Endothelial cell of umbilical vein (primary cell): ENCODE results near the gene LYPD1. TPM values are rescaled to one million over a fixed set of nuclear protein-coding genes. Genes with fewer than 3 reads are reported as not detected.

ENCODE experiments used
- BruUV-seq: library from RNA; stranded (reverse); fragments of 400-500 nt; replicated peaks from 2 replicates; lab custom pipeline; 2021; lab: Mats Ljungman, UMichigan
- CTCF ChIA-PET: fragments of 300-600, 350-600 bp; sonication (Branson Sonifier 250); formaldehyde crosslinking; loops from one replicate; lab custom pipeline; 2021; ENCODE audit warnings: antibody characterized with exemption, inconsistent platforms; lab: Charles Lee
- POLR2A ChIA-PET: fragments of 300-600, 350-600 bp; sonication (Branson Sonifier 250); formaldehyde crosslinking; loops from one replicate; lab custom pipeline; 2021; ENCODE audit warnings: antibody characterized with exemption, inconsistent platforms; lab: Charles Lee
- DNase-seq: peaks from one replicate; pipeline ENCODE4 v3.0.0-alpha.2; 2011; ENCODE audit warnings: low read depth, low spot score
- FAIRE-seq: peaks from 2 replicates; lab custom pipeline; 2011; peaks lifted over from hg19 to GRCh38; lab: Jason Lieb, UNC
- H2AFZ ChIP-seq: 2 replicates; pipeline ENCODE4 v1.6.0; 2012; ENCODE audit warnings: low read depth, low read length, control low read depth, inconsistent platforms
- H3K27ac ChIP-seq: 2 replicates; pipeline ENCODE4 v1.5.1; 2011; ENCODE audit warnings: low read depth, mild to moderate bottlenecking, control low read depth, low read length, moderate library complexity; ENCODE audit not compliant: insufficient read depth
- H3K27me3 ChIP-seq, 2 experiments: 2 replicates each; pipeline versions ENCODE4 v1.6.0 to v1.6.1; 2011; ENCODE audit warnings: low read length in 2 of 2, mixed read lengths in 1 of 2; ENCODE audit not compliant: control insufficient read depth in 2 of 2, insufficient read depth in 2 of 2
- H3K36me3 ChIP-seq, 2 experiments: 2 replicates in 1 of 2; 3 replicates in 1 of 2; pipeline ENCODE4 v1.5.1; 2011; ENCODE audit warnings: low read length in 2 of 2, mild to moderate bottlenecking in 1 of 2, moderate library complexity in 1 of 2; ENCODE audit not compliant: control insufficient read depth in 2 of 2, insufficient read depth in 2 of 2; ENCODE audit errors: extremely low read depth in 1 of 2
- H3K4me1 ChIP-seq: 3 replicates; pipeline ENCODE4 v1.5.1; 2011; ENCODE audit warnings: mild to moderate bottlenecking, low read length; ENCODE audit not compliant: control insufficient read depth, insufficient read depth; ENCODE audit errors: extremely low read depth
- H3K4me2 ChIP-seq: 2 replicates; pipeline ENCODE4 v1.6.1; 2011; ENCODE audit warnings: low read length, control low read depth, mixed read lengths; ENCODE audit not compliant: insufficient read depth
- H3K4me3 ChIP-seq, 3 experiments: fragments of 200-600 bp in 1 of 3; sonication (generic), shearing (Covaris generic) in 1 of 3; replicated peaks in 1 of 3; 2 replicates each; pipeline ENCODE4 v1.5.1; 2011 to 2016; ENCODE audit warnings: control low read depth in 3 of 3, low read length in 3 of 3, mild to moderate bottlenecking in 2 of 3, inconsistent platforms in 1 of 3, low read depth in 1 of 3, moderate library complexity in 1 of 3; ENCODE audit not compliant: insufficient read depth in 1 of 3
- H3K79me2 ChIP-seq: 2 replicates; pipeline ENCODE4 v1.6.0; 2012; ENCODE audit warnings: low read length, inconsistent platforms; ENCODE audit not compliant: control insufficient read depth, insufficient read depth
- H3K9ac ChIP-seq: replicated peaks from 2 replicates; pipeline ENCODE3; 2011; ENCODE audit warnings: low read length, control low read depth; ENCODE audit not compliant: insufficient read depth; ENCODE audit errors: extremely low read depth
- H3K9me1 ChIP-seq: replicated peaks from 3 replicates; pipeline ENCODE4 v1.6.0; 2011; ENCODE audit warnings: mild to moderate bottlenecking, low read length; ENCODE audit not compliant: control insufficient read depth, insufficient read depth; ENCODE audit errors: extremely low read depth
- H3K9me3 ChIP-seq: replicated peaks from 2 replicates; pipeline ENCODE4 v1.5.1; 2012; ENCODE audit warnings: low read length, inconsistent platforms; ENCODE audit not compliant: control insufficient read depth, insufficient read depth
- H4K20me1 ChIP-seq: replicated peaks from 2 replicates; pipeline ENCODE3; 2011; ENCODE audit warnings: mild to moderate bottlenecking, low read length; ENCODE audit not compliant: control insufficient read depth, insufficient read depth; ENCODE audit errors: extremely low read depth
- EZH2 ChIP-seq: IDR thresholded peaks from 2 replicates; pipeline ENCODE4 v1.6.1; 2012; ENCODE audit warnings: borderline replicate concordance, low read depth, mild to moderate bottlenecking, moderate library complexity, low read length, inconsistent platforms; ENCODE audit not compliant: severe bottlenecking
- FOS ChIP-seq: IDR thresholded peaks from 2 replicates; pipeline ENCODE4 v1.6.1; 2011; ENCODE audit warnings: mild to moderate bottlenecking, low read length, moderate library complexity, borderline replicate concordance; ENCODE audit not compliant: insufficient read depth
- GATA2 ChIP-seq: IDR thresholded peaks from 2 replicates; pipeline ENCODE4 v1.7.0; 2011; ENCODE audit warnings: low read depth, mild to moderate bottlenecking, moderate library complexity, mixed read lengths, low read length; ENCODE audit not compliant: insufficient read length, insufficient read depth
- JUN ChIP-seq: IDR thresholded peaks from 2 replicates; pipeline ENCODE4 v1.6.1; 2011; ENCODE audit warnings: borderline replicate concordance, low read depth; ENCODE audit not compliant: insufficient read length, insufficient read depth
- MAX ChIP-seq: IDR thresholded peaks from 2 replicates; pipeline ENCODE4 v1.6.1; 2011; ENCODE audit not compliant: insufficient read depth, insufficient read length
- MYC ChIP-seq: IDR thresholded peaks from one replicate; pipeline ENCODE4 v1.6.1; 2011; ENCODE audit warnings: mild to moderate bottlenecking, low read depth, low read length
- POLR2A ChIP-seq: IDR thresholded peaks from 2 replicates; pipeline ENCODE4 v1.6.1; 2012; ENCODE audit warnings: low read depth, mild to moderate bottlenecking, control low read depth, low read length
- POLR2AphosphoS5 ChIP-seq: IDR thresholded peaks from 2 replicates; pipeline ENCODE4 v1.6.1; 2012; ENCODE audit warnings: low read depth, mild to moderate bottlenecking, control low read depth, low read length, moderate library complexity; ENCODE audit not compliant: insufficient read depth
- dilution Hi-C: fragments of 300-500 bp; cut with MboI; formaldehyde crosslinking; loops from one replicate; pipeline ENCODE4 v1.15.0; 2019; ENCODE audit warnings: low sequenced_read_pairs; ENCODE audit not compliant: extremely low pct_ligation_motif_present
- intact Hi-C: fragments of 100-400 bp; cut with micrococcal nuclease; formaldehyde crosslinking; loops from one replicate; pipeline ENCODE4 v1.10.0; 2022
- polyA plus RNA-seq, 4 experiments: library from polyadenylated mRNA; depleted of rRNA in 3 of 4; stranded (reverse) in 3 of 4; unstranded in 1 of 4; fragments of >200 nt; gene quantifications; 2 replicates each; pipeline versions ENCODE4 v1.2.1 to v1.2.3, GENCODE V29; 2011 to 2012; ENCODE audit warnings: missing spikeins in 1 of 4
- total RNA-seq: library from RNA; stranded (reverse); gene quantifications from 2 replicates; pipeline ENCODE4 v1.2.3, GENCODE V29; 2021
- TF ChIP-seq, protein P1 (sequence below), 2 donors: IDR thresholded peaks; 1 replicate in 1 of 2; 2 replicates in 1 of 2; pipeline ENCODE4 v1.5.1; 2011; ENCODE audit warnings: low read length in 2 of 2, mild to moderate bottlenecking in 2 of 2, moderate library complexity in 2 of 2, control low read depth in 1 of 2, inconsistent platforms in 1 of 2, low read depth in 1 of 2; ENCODE audit not compliant: insufficient read depth in 1 of 2; ENCODE audit errors: extremely low read depth in 1 of 2

Gene LYPD1
- total and polyA plus RNA-seq, 2 donors (not counting 3 experiments of a cell fraction or from before 2014, with no cell fraction given) = 76.6 to 105 TPM

- Histone ChIP-seq H3K27me3 (no peaks in the 10 kb centered on the region), H3K9me1 (no peaks in the 10 kb centered on the region), H3K27ac (no peak overlapping the region), H3K4me2 (no peak overlapping the region), H3K9ac (no peak overlapping the region), H3K4me3 (no peak overlapping the region), H2AFZ (no peak overlapping the region), H4K20me1 (no peaks in the 10 kb centered on the region), H3K36me3 (no peaks in the 10 kb centered on the region), H3K4me1 (peaks cover 7% of the 10 kb centered on the region), H3K79me2 (no peaks in the 10 kb centered on the region), H3K9me3 (no peaks in the 10 kb centered on the region)
- TF ChIP-seq MYC (no peak), POLR2AphosphoS5 (no peak), FOS (no peak), JUN (no peak), POLR2A (no peak), GATA2 (no peak), EZH2 (no peak), MAX (no peak)
- TF ChIP-seq, protein P1, sequence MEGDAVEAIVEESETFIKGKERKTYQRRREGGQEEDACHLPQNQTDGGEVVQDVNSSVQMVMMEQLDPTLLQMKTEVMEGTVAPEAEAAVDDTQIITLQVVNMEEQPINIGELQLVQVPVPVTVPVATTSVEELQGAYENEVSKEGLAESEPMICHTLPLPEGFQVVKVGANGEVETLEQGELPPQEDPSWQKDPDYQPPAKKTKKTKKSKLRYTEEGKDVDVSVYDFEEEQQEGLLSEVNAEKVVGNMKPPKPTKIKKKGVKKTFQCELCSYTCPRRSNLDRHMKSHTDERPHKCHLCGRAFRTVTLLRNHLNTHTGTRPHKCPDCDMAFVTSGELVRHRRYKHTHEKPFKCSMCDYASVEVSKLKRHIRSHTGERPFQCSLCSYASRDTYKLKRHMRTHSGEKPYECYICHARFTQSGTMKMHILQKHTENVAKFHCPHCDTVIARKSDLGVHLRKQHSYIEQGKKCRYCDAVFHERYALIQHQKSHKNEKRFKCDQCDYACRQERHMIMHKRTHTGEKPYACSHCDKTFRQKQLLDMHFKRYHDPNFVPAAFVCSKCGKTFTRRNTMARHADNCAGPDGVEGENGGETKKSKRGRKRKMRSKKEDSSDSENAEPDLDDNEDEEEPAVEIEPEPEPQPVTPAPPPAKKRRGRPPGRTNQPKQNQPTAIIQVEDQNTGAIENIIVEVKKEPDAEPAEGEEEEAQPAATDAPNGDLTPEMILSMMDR (IDR thresholded peaks at IDR 0.05; ENCODE audit: extremely low read depth in 1 of 2, insufficient read depth in 1 of 2, low read depth in 1 of 2, low read length in 2 of 2) = no peak
- ChIA-PET CTCF (interaction anchor here (1.0 to 2.1 kb wide), 6 partner anchors 61 to 1166 kb away, joined by 3 to 7 read pairs (median 5); no protein-coding TSS in a partner anchor), POLR2A (no interaction called here)
- BruUV-seq = no TSS peak
- dilution Hi-C loops (no loop called here), intact Hi-C loops (no loop called here)
- no peak for FAIRE-seq
- no peak for DNase-seq
Observed at GRCh38 chr2:132677661-132678060, 7.7 kb upstream of the LYPD1 start.
